ENCODE results near the gene MDC1.

The MDC1 gene

DNA sequence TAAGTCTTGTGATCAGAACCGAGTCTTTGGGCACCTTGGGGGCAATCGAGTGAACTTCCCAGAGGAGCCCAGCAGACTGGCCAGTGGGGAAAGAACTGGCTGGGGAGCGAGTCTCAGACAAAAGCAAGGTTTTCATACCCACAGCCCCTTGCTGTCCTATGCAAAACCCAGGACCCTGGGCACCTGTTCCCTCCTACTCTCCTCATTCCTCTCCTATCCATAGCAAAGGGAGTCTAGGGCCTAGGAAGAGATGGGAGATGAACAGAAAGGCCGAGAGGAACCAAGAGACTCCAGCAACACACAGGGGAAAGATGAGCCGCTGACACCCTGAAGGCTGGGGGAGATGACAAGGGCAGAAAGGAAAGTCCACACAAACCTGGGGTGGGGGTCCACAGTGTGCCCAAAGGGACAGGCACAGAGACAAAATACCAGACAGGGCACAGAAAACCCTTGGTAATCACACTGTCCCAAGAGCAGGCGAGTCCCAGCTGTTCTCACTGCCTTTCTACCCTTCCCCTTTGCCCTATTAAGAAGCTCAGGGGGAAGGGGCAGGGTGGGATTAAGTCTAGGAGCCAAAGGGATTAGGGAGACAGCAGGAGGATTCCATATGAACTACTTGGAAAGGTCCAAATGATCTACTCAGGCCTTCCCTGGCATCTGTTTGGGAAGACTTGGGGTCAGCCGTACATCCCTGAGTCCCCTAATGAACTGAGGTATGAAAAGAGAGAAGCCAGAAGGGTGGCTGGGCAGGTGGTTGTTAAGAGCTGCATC lies 37.1 kb downstream of the MDC1 start:
- no peaks in the 10 kb centered on the region for H3K9me3 ChIP-seq (ENCODE audit: control insufficient read depth, insufficient read depth, low read depth, low read length)
- H3K36me3 ChIP-seq (ENCODE audit: control insufficient read depth in 2 of 2, insufficient read depth in 1 of 2, low read length in 2 of 2): peaks cover 19 to 34% of the 10 kb centered on the region in 2 experiments; a peak in 2 of 3 replicates
- H3K27ac ChIP-seq (ENCODE audit: extremely low read depth, low read depth, low read length): no peak overlapping the region
- POLR2A ChIA-PET: interaction anchor here (0.8 to 7.6 kb wide), 9 partner anchors 7 to 205 kb away, joined by 3 to 120 read pairs (median 6); partner anchors contain the start of genes DDR1, MDC1 and TUBB
- H3K4me3 ChIP-seq (ENCODE audit: low read depth, low read length): no peak overlapping the region
- no peak for TF ChIP-seq ZNF521 (tag by site-specific recombination; IDR thresholded peaks at IDR 0.05)
- TF ChIP-seq SCRT1 (tag by site-specific recombination; IDR thresholded peaks at IDR 0.05; ENCODE audit: borderline replicate concordance): no peak
- TF ChIP-seq KLF7 (tag by site-specific recombination; IDR thresholded peaks at IDR 0.05; ENCODE audit: borderline replicate concordance): no peak
- no peak for TF ChIP-seq ZNF146 (tag by site-specific recombination; IDR thresholded peaks at IDR 0.05)
- no peak for TF ChIP-seq ZNF544 (tag by site-specific recombination; IDR thresholded peaks at IDR 0.05)
- TF ChIP-seq ZNF23 (tag by site-specific recombination; IDR thresholded peaks at IDR 0.05; ENCODE audit: borderline replicate concordance): no peak
- TF ChIP-seq, protein P1, sequence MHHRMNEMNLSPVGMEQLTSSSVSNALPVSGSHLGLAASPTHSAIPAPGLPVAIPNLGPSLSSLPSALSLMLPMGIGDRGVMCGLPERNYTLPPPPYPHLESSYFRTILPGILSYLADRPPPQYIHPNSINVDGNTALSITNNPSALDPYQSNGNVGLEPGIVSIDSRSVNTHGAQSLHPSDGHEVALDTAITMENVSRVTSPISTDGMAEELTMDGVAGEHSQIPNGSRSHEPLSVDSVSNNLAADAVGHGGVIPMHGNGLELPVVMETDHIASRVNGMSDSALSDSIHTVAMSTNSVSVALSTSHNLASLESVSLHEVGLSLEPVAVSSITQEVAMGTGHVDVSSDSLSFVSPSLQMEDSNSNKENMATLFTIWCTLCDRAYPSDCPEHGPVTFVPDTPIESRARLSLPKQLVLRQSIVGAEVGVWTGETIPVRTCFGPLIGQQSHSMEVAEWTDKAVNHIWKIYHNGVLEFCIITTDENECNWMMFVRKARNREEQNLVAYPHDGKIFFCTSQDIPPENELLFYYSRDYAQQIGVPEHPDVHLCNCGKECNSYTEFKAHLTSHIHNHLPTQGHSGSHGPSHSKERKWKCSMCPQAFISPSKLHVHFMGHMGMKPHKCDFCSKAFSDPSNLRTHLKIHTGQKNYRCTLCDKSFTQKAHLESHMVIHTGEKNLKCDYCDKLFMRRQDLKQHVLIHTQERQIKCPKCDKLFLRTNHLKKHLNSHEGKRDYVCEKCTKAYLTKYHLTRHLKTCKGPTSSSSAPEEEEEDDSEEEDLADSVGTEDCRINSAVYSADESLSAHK (tag by site-specific recombination; IDR thresholded peaks at IDR 0.05): no peak
- no peak for TF ChIP-seq ZBTB7A (tag by site-specific recombination; IDR thresholded peaks at IDR 0.05; ENCODE audit: low read depth)
- TF ChIP-seq, protein P2, sequence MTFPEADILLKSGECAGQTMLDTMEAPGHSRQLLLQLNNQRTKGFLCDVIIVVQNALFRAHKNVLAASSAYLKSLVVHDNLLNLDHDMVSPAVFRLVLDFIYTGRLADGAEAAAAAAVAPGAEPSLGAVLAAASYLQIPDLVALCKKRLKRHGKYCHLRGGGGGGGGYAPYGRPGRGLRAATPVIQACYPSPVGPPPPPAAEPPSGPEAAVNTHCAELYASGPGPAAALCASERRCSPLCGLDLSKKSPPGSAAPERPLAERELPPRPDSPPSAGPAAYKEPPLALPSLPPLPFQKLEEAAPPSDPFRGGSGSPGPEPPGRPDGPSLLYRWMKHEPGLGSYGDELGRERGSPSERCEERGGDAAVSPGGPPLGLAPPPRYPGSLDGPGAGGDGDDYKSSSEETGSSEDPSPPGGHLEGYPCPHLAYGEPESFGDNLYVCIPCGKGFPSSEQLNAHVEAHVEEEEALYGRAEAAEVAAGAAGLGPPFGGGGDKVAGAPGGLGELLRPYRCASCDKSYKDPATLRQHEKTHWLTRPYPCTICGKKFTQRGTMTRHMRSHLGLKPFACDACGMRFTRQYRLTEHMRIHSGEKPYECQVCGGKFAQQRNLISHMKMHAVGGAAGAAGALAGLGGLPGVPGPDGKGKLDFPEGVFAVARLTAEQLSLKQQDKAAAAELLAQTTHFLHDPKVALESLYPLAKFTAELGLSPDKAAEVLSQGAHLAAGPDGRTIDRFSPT (tag by site-specific recombination; IDR thresholded peaks at IDR 0.05): no peak
- no peak for TF ChIP-seq ZNF555 (tag by site-specific recombination; conservative IDR thresholded peaks at IDR 0.05)
- TF ChIP-seq HOXC10 (CRISPR knock-in tag; IDR thresholded peaks at IDR 0.05): no peak
- TF ChIP-seq ZNF677 (tag by site-specific recombination; IDR thresholded peaks at IDR 0.05): no peak
- no peak for TF ChIP-seq ZEB2 (tag by site-specific recombination; IDR thresholded peaks at IDR 0.05)
- no peak for TF ChIP-seq ZNF433 (tag by site-specific recombination; IDR thresholded peaks at IDR 0.05; ENCODE audit: low read depth)
- TF ChIP-seq ZSCAN30 (tag by site-specific recombination; IDR thresholded peaks at IDR 0.05): no peak
- TF ChIP-seq HOXD13 (CRISPR knock-in tag; IDR thresholded peaks at IDR 0.05; ENCODE audit: borderline replicate concordance): no peak
- TF ChIP-seq, protein P3, sequence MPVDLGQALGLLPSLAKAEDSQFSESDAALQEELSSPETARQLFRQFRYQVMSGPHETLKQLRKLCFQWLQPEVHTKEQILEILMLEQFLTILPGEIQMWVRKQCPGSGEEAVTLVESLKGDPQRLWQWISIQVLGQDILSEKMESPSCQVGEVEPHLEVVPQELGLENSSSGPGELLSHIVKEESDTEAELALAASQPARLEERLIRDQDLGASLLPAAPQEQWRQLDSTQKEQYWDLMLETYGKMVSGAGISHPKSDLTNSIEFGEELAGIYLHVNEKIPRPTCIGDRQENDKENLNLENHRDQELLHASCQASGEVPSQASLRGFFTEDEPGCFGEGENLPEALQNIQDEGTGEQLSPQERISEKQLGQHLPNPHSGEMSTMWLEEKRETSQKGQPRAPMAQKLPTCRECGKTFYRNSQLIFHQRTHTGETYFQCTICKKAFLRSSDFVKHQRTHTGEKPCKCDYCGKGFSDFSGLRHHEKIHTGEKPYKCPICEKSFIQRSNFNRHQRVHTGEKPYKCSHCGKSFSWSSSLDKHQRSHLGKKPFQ (tag by site-specific recombination; IDR thresholded peaks at IDR 0.05): no peak
- H3K4me1 ChIP-seq (ENCODE audit: control insufficient read depth, insufficient read depth, low read length): peaks cover 19% of the 10 kb centered on the region
- CTCF ChIA-PET: interaction anchor here (0.6 to 19.6 kb wide), 27 partner anchors 7 to 414 kb away, joined by 3 to 692 read pairs (median 5); partner anchors contain the start of genes MDC1, NRM, TUBB and VARS2
